HepG2 (cell line): ENCODE measurements around the gene STX5. TPM values are rescaled to one million over a fixed set of nuclear protein-coding genes. Genes with fewer than 3 reads are reported as not detected.

Source experiments
- JDP2 ChIP-seq: sonication (generic); formaldehyde crosslinking; IDR thresholded peaks from 2 replicates; pipeline ENCODE4 v1.8.1; 2022; ENCODE audit warnings: missing genetic modification reagents, borderline replicate concordance
- KLF6 ChIP-seq: IDR thresholded peaks from 2 replicates; pipeline ENCODE4 v1.8.0; 2016; ENCODE audit warnings: missing biosample characterization, missing genetic modification reagents
- MAFK ChIP-seq, 2 experiments: IDR thresholded peaks in 1 of 2; conservative IDR thresholded peaks in 1 of 2; 2 replicates each; pipeline ENCODE4 v1.6.1; 2011; ENCODE audit warnings: improper control_type of control experiment in 2 of 2, low read length in 2 of 2
- MED8 ChIP-seq: sonication (generic); formaldehyde crosslinking; IDR thresholded peaks from 2 replicates; pipeline ENCODE4 v1.8.1; 2023; ENCODE audit warnings: mild to moderate bottlenecking, missing genetic modification reagents; ENCODE audit not compliant: insufficient replicate concordance
- MXI1 ChIP-seq: IDR thresholded peaks from 3 replicates; pipeline ENCODE4 v1.6.1; 2012; ENCODE audit warnings: low read depth, low read length, inconsistent platforms, borderline replicate concordance
- NAIF1 ChIP-seq: sonication (generic); formaldehyde crosslinking; IDR thresholded peaks from 2 replicates; pipeline ENCODE4 v1.5.0; 2020; ENCODE audit warnings: mild to moderate bottlenecking, missing genetic modification reagents, borderline replicate concordance
- PAF1 ChIP-seq: IDR thresholded peaks from 2 replicates; pipeline ENCODE4 v1.6.1; 2016; ENCODE audit warnings: missing genetic modification reagents, missing compliant biosample characterization
- RBFOX2 ChIP-seq: fragments of 200-400 bp; formaldehyde crosslinking; IDR thresholded peaks from 2 replicates; pipeline ENCODE4 v1.6.1; 2017; ENCODE audit warnings: low read depth, mild to moderate bottlenecking, low read length
- REL ChIP-seq: sonication (generic); formaldehyde crosslinking; conservative IDR thresholded peaks from 2 replicates; pipeline ENCODE4 v1.8.0; 2022; ENCODE audit warnings: mild to moderate bottlenecking, missing genetic modification reagents, moderate library complexity
- SALL1 ChIP-seq: sonication (generic); formaldehyde crosslinking; IDR thresholded peaks from 2 replicates; pipeline ENCODE4 v1.8.0; 2022; ENCODE audit warnings: mild to moderate bottlenecking, missing genetic modification reagents
- SAP130 ChIP-seq: IDR thresholded peaks from 2 replicates; pipeline ENCODE4 v1.6.1; 2016; ENCODE audit warnings: low read depth
- XBP1 ChIP-seq: sonication (generic); formaldehyde crosslinking; IDR thresholded peaks from 2 replicates; pipeline ENCODE4 v1.5.0; 2020; ENCODE audit warnings: missing genetic modification reagents
- ZBTB20 ChIP-seq: sonication (generic); formaldehyde crosslinking; IDR thresholded peaks from 2 replicates; pipeline ENCODE4 v1.8.1; 2023; ENCODE audit warnings: missing genetic modification reagents, low read depth, mild to moderate bottlenecking, borderline replicate concordance
- ZBTB7B ChIP-seq: sonication (generic); formaldehyde crosslinking; IDR thresholded peaks from 2 replicates; pipeline ENCODE4 v1.4.0; 2020; ENCODE audit warnings: missing genetic modification reagents
- ZBTB8A ChIP-seq: sonication (generic); formaldehyde crosslinking; IDR thresholded peaks from 2 replicates; pipeline ENCODE4 v1.4.0; 2020; ENCODE audit warnings: mild to moderate bottlenecking, low read depth, missing genetic modification reagents, borderline replicate concordance
- ZFP90 ChIP-seq: sonication (generic); formaldehyde crosslinking; IDR thresholded peaks from 2 replicates; pipeline ENCODE4 v1.8.0; 2022; ENCODE audit warnings: missing genetic modification reagents, mild to moderate bottlenecking, inconsistent platforms, borderline replicate concordance
- ZMYM4 ChIP-seq: sonication (generic); formaldehyde crosslinking; IDR thresholded peaks from 2 replicates; pipeline ENCODE4 v1.8.1; 2023; ENCODE audit warnings: mild to moderate bottlenecking, missing genetic modification reagents
- ZNF235 ChIP-seq: sonication (generic); formaldehyde crosslinking; IDR thresholded peaks from 2 replicates; pipeline ENCODE4 v1.8.1; 2023; ENCODE audit warnings: mild to moderate bottlenecking, missing genetic modification reagents, borderline replicate concordance
- ZNF253 ChIP-seq: sonication (generic); formaldehyde crosslinking; IDR thresholded peaks from 2 replicates; pipeline ENCODE4 v1.8.0; 2022; ENCODE audit warnings: mild to moderate bottlenecking, missing genetic modification reagents, borderline replicate concordance
- ZNF263 ChIP-seq: sonication (generic); formaldehyde crosslinking; IDR thresholded peaks from 2 replicates; pipeline ENCODE4 v1.4.0; 2020; ENCODE audit warnings: missing genetic modification reagents
- ZNF382 ChIP-seq: sonication (generic); formaldehyde crosslinking; IDR thresholded peaks from 2 replicates; pipeline ENCODE4 v1.5.0; 2020; ENCODE audit warnings: missing genetic modification reagents, mild to moderate bottlenecking, borderline replicate concordance
- ZNF557 ChIP-seq: sonication (generic); formaldehyde crosslinking; IDR thresholded peaks from 2 replicates; pipeline ENCODE4 v1.4.0; 2020; ENCODE audit warnings: missing genetic modification reagents
- ZSCAN25 ChIP-seq: sonication (generic); formaldehyde crosslinking; IDR thresholded peaks from 2 replicates; pipeline ENCODE4 v1.8.0; 2022; ENCODE audit warnings: mild to moderate bottlenecking, missing genetic modification reagents
- polyA plus RNA-seq, 8 experiments: library from polyadenylated mRNA; depleted of rRNA in 3 of 8; stranded (reverse) in 7 of 8; unstranded in 1 of 8; fragments of >200 nt; fragmentation: Illumina TruSeq in 4 of 8; extraction: Trizol in 4 of 8; gene quantifications; 2 replicates each; pipeline versions ENCODE4 v1.2.1 to v1.2.3, GENCODE V29; 2011 to 2016; ENCODE audit warnings: low read depth in 4 of 8, missing spikeins in 1 of 8, mixed read lengths in 1 of 8; ENCODE audit not compliant: insufficient read depth in 1 of 8
- total RNA-seq, 5 experiments: library from RNA; depleted of rRNA; stranded (reverse); fragments of >200 nt; fragmentation: Illumina TruSeq; extraction: Trizol; gene quantifications; 2 replicates each; pipeline ENCODE4 v1.2.3, GENCODE V29; 2016; ENCODE audit warnings: low read depth in 1 of 5
- TF ChIP-seq, protein P1 (sequence below): sonication (generic); formaldehyde crosslinking; IDR thresholded peaks from 2 replicates; pipeline ENCODE4 v1.5.0; 2020; ENCODE audit warnings: mild to moderate bottlenecking, missing genetic modification reagents
- TF ChIP-seq, protein P2 (sequence below): sonication (generic); formaldehyde crosslinking; IDR thresholded peaks from 2 replicates; pipeline ENCODE4 v1.5.0; 2020; ENCODE audit warnings: mild to moderate bottlenecking, missing genetic modification reagents

STX5 gene
- total and polyA plus RNA-seq, 2 of the 13 experiments (the other 11 are each of a cell fraction or from before 2014, with no cell fraction given): 26.9 to 30.0 TPM

DNA sequence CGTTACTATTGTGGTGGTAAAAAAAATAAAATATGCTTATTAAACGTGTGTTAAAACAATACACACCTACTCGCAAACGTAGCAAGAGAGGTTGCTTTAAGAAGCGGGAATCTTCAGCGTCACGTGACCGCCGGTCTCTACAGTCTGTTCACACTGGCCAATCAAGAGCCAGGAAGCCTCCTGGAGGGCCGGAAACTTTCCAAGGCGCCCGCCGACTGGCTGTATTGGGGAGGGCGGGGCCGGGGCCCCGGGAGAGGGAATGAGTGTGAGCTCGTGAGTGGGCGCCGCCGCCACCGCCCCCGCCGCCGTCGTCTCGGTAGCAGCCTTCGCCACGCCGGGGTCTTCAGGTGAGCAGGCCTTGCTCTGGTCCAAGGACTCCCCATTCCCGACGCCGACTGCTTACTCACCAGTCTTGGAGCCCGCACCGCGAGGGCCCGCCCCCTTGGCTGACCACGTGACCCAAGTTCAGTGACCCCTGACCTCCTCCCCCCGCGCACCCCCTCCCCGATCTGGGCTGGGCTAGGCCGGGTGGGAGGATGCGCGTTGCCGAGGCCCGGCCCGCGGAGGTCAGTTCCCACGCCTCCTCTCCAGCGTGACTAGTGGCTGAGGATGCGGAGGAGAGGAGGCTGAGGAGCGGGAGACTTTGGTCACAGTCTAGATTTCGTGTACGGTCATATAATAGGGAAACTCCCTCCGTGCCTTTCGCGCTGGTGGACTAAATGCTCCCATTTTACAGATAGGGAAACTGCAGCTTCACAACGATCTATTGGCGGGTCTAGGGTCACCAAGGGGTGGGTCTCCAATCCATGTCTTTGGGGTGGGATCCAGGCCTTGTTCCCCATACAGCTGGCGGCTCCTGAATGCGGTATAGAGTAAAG is 60.5 kb downstream of the STX5 start, which contains the start of gene TAF6L (continued):
- TF ChIP-seq, protein P1, sequence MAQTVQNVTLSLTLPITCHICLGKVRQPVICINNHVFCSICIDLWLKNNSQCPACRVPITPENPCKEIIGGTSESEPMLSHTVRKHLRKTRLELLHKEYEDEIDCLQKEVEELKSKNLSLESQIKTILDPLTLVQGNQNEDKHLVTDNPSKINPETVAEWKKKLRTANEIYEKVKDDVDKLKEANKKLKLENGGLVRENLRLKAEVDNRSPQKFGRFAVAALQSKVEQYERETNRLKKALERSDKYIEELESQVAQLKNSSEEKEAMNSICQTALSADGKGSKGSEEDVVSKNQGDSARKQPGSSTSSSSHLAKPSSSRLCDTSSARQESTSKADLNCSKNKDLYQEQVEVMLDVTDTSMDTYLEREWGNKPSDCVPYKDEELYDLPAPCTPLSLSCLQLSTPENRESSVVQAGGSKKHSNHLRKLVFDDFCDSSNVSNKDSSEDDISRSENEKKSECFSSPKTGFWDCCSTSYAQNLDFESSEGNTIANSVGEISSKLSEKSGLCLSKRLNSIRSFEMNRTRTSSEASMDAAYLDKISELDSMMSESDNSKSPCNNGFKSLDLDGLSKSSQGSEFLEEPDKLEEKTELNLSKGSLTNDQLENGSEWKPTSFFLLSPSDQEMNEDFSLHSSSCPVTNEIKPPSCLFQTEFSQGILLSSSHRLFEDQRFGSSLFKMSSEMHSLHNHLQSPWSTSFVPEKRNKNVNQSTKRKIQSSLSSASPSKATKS (CRISPR knock-in tag): no peak
- TF ChIP-seq MED8 (CRISPR knock-in tag) (no peak), JDP2 (CRISPR knock-in tag) (no peak), ZMYM4 (CRISPR knock-in tag) (0 out of 2 replicates have a peak, but pooled peaks have one; percentile 34), KLF6 (CRISPR knock-in tag) (no peak), ZBTB8A (CRISPR knock-in tag) (no peak), MXI1 (peak; percentile 73; the same call in 1 of the 3 replicates), ZBTB20 (CRISPR knock-in tag) (no peak), XBP1 (CRISPR knock-in tag) (no peak), ZBTB7B (CRISPR knock-in tag) (no peak; the same call in 1 of the 2 replicates), SALL1 (peak; percentile 53), MAFK (conservative IDR thresholded peaks at IDR 0.05 in 1 of 2, IDR thresholded peaks at IDR 0.05 in 1 of 2; ENCODE audit: low read length in 2 of 2) (no peak), ZFP90 (CRISPR knock-in tag) (no peak), REL (CRISPR knock-in tag) (0 out of 2 replicates have a peak, but pooled peaks have one; percentile 42), ZSCAN25 (CRISPR knock-in tag) (peak; percentile 31; the same call in 1 of the 2 replicates), NAIF1 (no peak), PAF1 (no peak), ZNF235 (CRISPR knock-in tag) (no peak), ZNF557 (CRISPR knock-in tag) (no peak), RBFOX2 (peak; percentile 90), ZNF382 (no peak), ZNF263 (CRISPR knock-in tag) (no peak), SAP130 (CRISPR knock-in tag) (peak; percentile 88), ZNF253 (CRISPR knock-in tag) (no peak)
- TF ChIP-seq, protein P2, sequence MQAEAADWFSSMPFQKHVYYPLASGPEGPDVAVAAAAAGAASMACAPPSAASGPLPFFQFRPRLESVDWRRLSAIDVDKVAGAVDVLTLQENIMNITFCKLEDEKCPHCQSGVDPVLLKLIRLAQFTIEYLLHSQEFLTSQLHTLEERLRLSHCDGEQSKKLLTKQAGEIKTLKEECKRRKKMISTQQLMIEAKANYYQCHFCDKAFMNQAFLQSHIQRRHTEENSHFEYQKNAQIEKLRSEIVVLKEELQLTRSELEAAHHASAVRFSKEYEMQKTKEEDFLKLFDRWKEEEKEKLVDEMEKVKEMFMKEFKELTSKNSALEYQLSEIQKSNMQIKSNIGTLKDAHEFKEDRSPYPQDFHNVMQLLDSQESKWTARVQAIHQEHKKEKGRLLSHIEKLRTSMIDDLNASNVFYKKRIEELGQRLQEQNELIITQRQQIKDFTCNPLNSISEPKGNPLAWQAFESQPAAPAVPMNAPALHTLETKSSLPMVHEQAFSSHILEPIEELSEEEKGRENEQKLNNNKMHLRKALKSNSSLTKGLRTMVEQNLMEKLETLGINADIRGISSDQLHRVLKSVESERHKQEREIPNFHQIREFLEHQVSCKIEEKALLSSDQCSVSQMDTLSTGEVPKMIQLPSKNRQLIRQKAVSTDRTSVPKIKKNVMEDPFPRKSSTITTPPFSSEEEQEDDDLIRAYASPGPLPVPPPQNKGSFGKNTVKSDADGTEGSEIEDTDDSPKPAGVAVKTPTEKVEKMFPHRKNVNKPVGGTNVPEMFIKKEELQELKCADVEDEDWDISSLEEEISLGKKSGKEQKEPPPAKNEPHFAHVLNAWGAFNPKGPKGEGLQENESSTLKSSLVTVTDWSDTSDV (CRISPR knock-in tag): no peak
